NT2/D1 (cell line): Measurements from ENCODE around the gene MMEL1.

Experiments
- SUZ12 ChIP-seq: IDR thresholded peaks from 2 replicates; pipeline ENCODE4 v1.6.1; 2011; ENCODE audit not compliant: insufficient read length, insufficient read depth; ENCODE audit errors: extremely low read depth
- YY1 ChIP-seq: IDR thresholded peaks from 2 replicates; pipeline ENCODE4 v1.6.1; 2011; ENCODE audit not compliant: insufficient read length, insufficient read depth
- ZNF274 ChIP-seq: IDR thresholded peaks from 2 replicates; pipeline ENCODE4 v1.6.1; 2011; ENCODE audit warnings: mild to moderate bottlenecking, low read depth, low read length

DNA sequence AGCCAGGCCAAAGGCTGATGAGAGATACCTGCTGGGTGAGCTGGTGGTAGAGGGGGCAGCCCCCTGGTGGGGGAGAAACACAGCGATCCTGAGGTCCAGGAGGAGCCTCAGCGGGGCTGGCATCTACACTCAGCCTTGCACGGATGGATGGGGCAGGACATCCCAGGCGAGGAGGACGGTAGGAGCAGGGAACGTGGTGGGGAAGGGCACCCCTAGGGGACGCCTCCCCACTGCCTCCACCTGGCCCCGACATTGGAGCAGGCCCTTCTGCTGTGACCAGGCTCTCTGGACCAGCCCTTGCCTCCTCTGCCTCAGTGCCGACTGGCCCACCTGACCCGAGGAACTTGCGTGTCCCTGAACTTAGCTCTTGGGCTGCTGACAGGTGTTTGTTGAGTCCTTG lies 6.4 kb upstream of the MMEL1 start:
- no peak for TF ChIP-seq YY1
- TF ChIP-seq ZNF274, result no peak
- TF ChIP-seq SUZ12, result no peak
